Urinary bladder (tissue), 4 donors: ENCODE data around the gene SGMS1. TPM values are rescaled to one million over a fixed set of nuclear protein-coding genes. Genes with fewer than 3 reads are reported as not detected.
A peak's percentile ranks its signal among the peaks of the same experiment; 100 is the strongest.

Source experiments
- DNase-seq: peaks from one replicate; pipeline ENCODE4 v3.0.0-alpha.2; 2015; ENCODE audit errors: extremely low spot score
- H3K27ac ChIP-seq: one replicate; pipeline ENCODE4 v1.5.1; 2013; ENCODE audit warnings: low read depth, mild to moderate bottlenecking, moderate library complexity
- H3K36me3 ChIP-seq: one replicate; pipeline ENCODE4 v1.6.1; 2013; ENCODE audit warnings: mild to moderate bottlenecking, moderate library complexity; ENCODE audit not compliant: insufficient read depth
- H3K4me1 ChIP-seq: one replicate; pipeline ENCODE4 v1.6.1; 2013; ENCODE audit warnings: mild to moderate bottlenecking, moderate library complexity; ENCODE audit not compliant: insufficient read depth
- H3K4me3 ChIP-seq: one replicate; pipeline ENCODE4 v1.5.1; 2013; ENCODE audit warnings: low read depth, low read length
- WGBS: extraction: QIAGEN DNeasy Blood & Tissue Kit; methylation state at CpG from one replicate; pipeline ENCODE4 v1.1.7; 2013; 5-methylcytosine and 5-hydroxymethylcytosine counted together
- polyA plus RNA-seq: library from polyadenylated mRNA; stranded (reverse); fragments of 200-250 nt; gene quantifications from one replicate; pipeline ENCODE4 v1.2.3, GENCODE V29; 2013
- total RNA-seq: library from RNA; depleted of rRNA; stranded (reverse); fragments of >200 nt; gene quantifications from one replicate; pipeline ENCODE4 v1.2.3, GENCODE V29; 2014
- donor health status: healthy with polysubstance abuse.
- donor health status: healthy.

Gene SGMS1
- total and polyA plus RNA-seq, 2 donors, result 21.2 to 86.4 TPM

GRCh38 chr10:50335397-50335796, 288.4 kb downstream of the SGMS1 start:
- Histone ChIP-seq H3K4me1 (no peaks in the 10 kb centered on the region), H3K27ac (no peak overlapping the region), H3K4me3 (no peak overlapping the region), H3K36me3 (no peaks in the 10 kb centered on the region)
- WGBS, result 92% methylated on average over 2 of the region's 2 CpGs
- DNase-seq, result no peak

GRCh38 chr10:50334273-50334672, 289.5 kb downstream of the SGMS1 start:
- H3K36me3 ChIP-seq, result no peaks in the 10 kb centered on the region
- no peak overlapping the region for H3K4me3 ChIP-seq
- 92% methylated on average over 2 of the region's 2 CpGs for WGBS
- no peak overlapping the region for H3K27ac ChIP-seq
- no peak for DNase-seq
- no peaks in the 10 kb centered on the region for H3K4me1 ChIP-seq

GRCh38 chr10:50333872-50334271, 289.9 kb downstream of the SGMS1 start:
- Histone ChIP-seq H3K27ac (no peak overlapping the region), H3K4me3 (no peak overlapping the region), H3K4me1 (no peaks in the 10 kb centered on the region), H3K36me3 (no peaks in the 10 kb centered on the region)
- no peak for DNase-seq

GRCh38 chr10:50332108-50332842, 291.5 kb downstream of the SGMS1 start:
- DNase-seq, result no peak
- WGBS, result 95% methylated on average over 3 of the region's 3 CpGs
- Histone ChIP-seq H3K36me3 (no peaks in the 10 kb centered on the region), H3K4me3 (no peak overlapping the region), H3K4me1 (peaks cover 1% of the 10 kb centered on the region), H3K27ac (no peak overlapping the region)

- H3K36me3 ChIP-seq, result no peaks in the 10 kb centered on the region
- H3K27ac ChIP-seq, result no peak overlapping the region
- no peak for DNase-seq
- no peak overlapping the region for H3K4me3 ChIP-seq
- H3K4me1 ChIP-seq, result peaks cover 1% of the 10 kb centered on the region
- 99% methylated on average over 2 of the region's 2 CpGs for WGBS
Measured at GRCh38 chr10:50331486-50331885, 292.3 kb downstream of the SGMS1 start.

- Histone ChIP-seq H3K4me3 (peak overlapping the region; percentile 25), H3K4me1 (peaks cover 1% of the 10 kb centered on the region), H3K27ac (peak overlapping the region; percentile 38), H3K36me3 (no peaks in the 10 kb centered on the region)
- DNase-seq, result peak; percentile 67
- 39% methylated on average over 13 of the region's 13 CpGs for WGBS
Measured at GRCh38 chr10:50326757-50327701, 296.7 kb downstream of the SGMS1 start.

- H3K27ac ChIP-seq, result no peak overlapping the region
- H3K4me3 ChIP-seq, result no peak overlapping the region
- no peaks in the 10 kb centered on the region for H3K36me3 ChIP-seq
- DNase-seq, result no peak
- H3K4me1 ChIP-seq, result peaks cover 1% of the 10 kb centered on the region
Measured at GRCh38 chr10:50326172-50326555, 297.6 kb downstream of the SGMS1 start.

GRCh38 chr10:50325449-50326171, 298.1 kb downstream of the SGMS1 start:
- Histone ChIP-seq H3K27ac (no peak overlapping the region), H3K4me1 (peaks cover 1% of the 10 kb centered on the region), H3K4me3 (no peak overlapping the region), H3K36me3 (no peaks in the 10 kb centered on the region)
- DNase-seq, result no peak
- WGBS, result 41% methylated on average over 6 of the region's 6 CpGs

- Histone ChIP-seq H3K4me1 (peaks cover 1% of the 10 kb centered on the region), H3K27ac (peak overlapping the region; percentile 5), H3K4me3 (no peak overlapping the region), H3K36me3 (no peaks in the 10 kb centered on the region)
- 98% methylated on average over 4 of the region's 4 CpGs for WGBS
- no peak for DNase-seq
Measured at GRCh38 chr10:50324680-50325393, 298.9 kb downstream of the SGMS1 start.

GRCh38 chr10:50324046-50324445, 299.7 kb downstream of the SGMS1 start:
- 98% methylated on average over 2 of the region's 2 CpGs for WGBS
- H3K36me3 ChIP-seq, result no peaks in the 10 kb centered on the region
- DNase-seq, result no peak
- H3K4me3 ChIP-seq, result no peak overlapping the region
- peaks cover 1% of the 10 kb centered on the region for H3K4me1 ChIP-seq
- H3K27ac ChIP-seq, result no peak overlapping the region

- no peak for DNase-seq
- Histone ChIP-seq H3K4me3 (no peak overlapping the region), H3K27ac (no peak overlapping the region), H3K4me1 (no peaks in the 10 kb centered on the region), H3K36me3 (no peaks in the 10 kb centered on the region)
- WGBS, result 36% methylated on average over 3 of the region's 3 CpGs
Measured at GRCh38 chr10:50322077-50322476, 301.7 kb downstream of the SGMS1 start.

GRCh38 chr10:50318129-50318528, 305.6 kb downstream of the SGMS1 start:
- Histone ChIP-seq H3K36me3 (no peaks in the 10 kb centered on the region), H3K4me1 (no peaks in the 10 kb centered on the region), H3K4me3 (no peak overlapping the region), H3K27ac (no peak overlapping the region)
- DNase-seq, result no peak
